Measurements from ENCODE around the gene PRR18. TPM values are rescaled to one million over a fixed set of nuclear protein-coding genes. Genes with fewer than 3 reads are reported as not detected.
A peak's percentile ranks its signal among the peaks of the same experiment; 100 is the strongest.

The PRR18 gene
- total and polyA plus RNA-seq, 9 of the 15 experiments (the other 6 are each of a cell fraction or from before 2014, with no cell fraction given), result not detected

DNA sequence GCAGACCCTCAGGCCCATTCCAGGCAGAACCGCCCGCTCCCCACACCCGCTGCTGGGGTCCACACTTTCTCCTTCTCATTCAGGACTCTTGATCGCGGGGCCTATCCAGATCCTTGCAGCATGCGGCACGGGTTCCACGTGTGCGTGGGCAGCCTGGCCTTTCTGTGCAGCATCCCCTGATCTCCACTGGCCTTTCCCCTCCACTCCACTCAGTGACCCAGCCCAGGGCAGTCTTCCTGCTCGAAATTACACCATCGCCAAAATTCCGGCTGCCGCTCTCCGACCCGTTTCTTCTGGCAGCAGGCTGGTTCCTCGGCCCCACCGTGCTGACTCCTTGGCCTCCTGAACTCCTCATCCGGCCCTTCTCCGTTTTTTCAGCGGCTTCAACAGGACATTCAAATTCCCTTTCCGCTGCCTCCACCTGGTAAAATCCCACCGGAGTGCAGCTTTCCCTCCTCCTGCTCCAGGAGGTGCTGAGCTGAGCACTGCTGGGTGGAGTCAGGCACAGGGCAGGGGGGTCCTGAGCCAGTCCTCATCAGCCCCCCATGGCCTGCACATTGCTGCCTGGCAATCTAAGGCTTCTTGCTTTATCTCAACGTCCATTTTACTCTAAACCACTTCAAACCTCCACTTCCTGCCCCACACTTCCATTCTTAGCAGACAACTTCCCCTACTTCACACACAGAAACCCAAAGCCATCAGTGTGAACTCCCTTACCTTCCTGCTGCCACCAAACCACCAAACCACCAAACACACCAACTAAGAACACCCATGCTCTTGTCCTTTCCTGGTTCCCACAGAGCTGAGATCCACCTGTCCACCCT is 25.2 kb upstream of the PRR18 start:
- Histone ChIP-seq H3K9ac (ENCODE audit: insufficient read depth in 1 of 2, low read depth in 2 of 2, low read length in 2 of 2) (peak overlapping the region in 1 of 2 experiments; percentile 22; a peak in 2 of 4 replicates), H2AFZ (ENCODE audit: low read depth, low read length) (no peak overlapping the region), H4K20me1 (replicated peaks; ENCODE audit: control insufficient read depth, insufficient read depth, low read length) (peaks cover 23% of the 10 kb centered on the region; the same call in 1 of the 2 replicates), H3K79me2 (ENCODE audit: control insufficient read depth, insufficient read depth, low read length) (peaks cover 96% of the 10 kb centered on the region), H3K4me1 (replicated peaks in 1 of 2; ENCODE audit: control insufficient read depth in 2 of 2, insufficient read depth in 2 of 2, low read length in 2 of 2) (peaks cover 5 to 14% of the 10 kb centered on the region in 2 experiments; a peak in 4 of 5 replicates), H3K4me2 (ENCODE audit: insufficient read depth, low read length) (no peak overlapping the region), H3K36me3 (ENCODE audit: control insufficient read depth, insufficient read depth, low read length) (peaks cover 55% of the 10 kb centered on the region), H3K9me1 (ENCODE audit: control insufficient read depth, insufficient read depth, low read length) (no peaks in the 10 kb centered on the region), H3K27me3 (ENCODE audit: control insufficient read depth in 2 of 2, insufficient read depth in 2 of 2, low read length in 2 of 2) (no peaks in the 10 kb centered on the region), H3K27ac (ENCODE audit: extremely low read depth, low read depth, low read length) (no peak overlapping the region), H3K4me3 (no peak overlapping the region), H3K9me3 (replicated peaks; ENCODE audit: control insufficient read depth, insufficient read depth, low read depth, low read length) (no peaks in the 10 kb centered on the region)
- ATAC-seq (no peak), DNase-seq (ENCODE audit: extremely low read depth in 1 of 4, low spot score in 3 of 4) (no peak), FAIRE-seq (no peak)
- intact Hi-C loops (cut with micrococcal nuclease), result loop anchor here (5.0 kb wide), 1 partner anchor 69 kb away; no protein-coding TSS in a partner anchor
- in situ Hi-C loops (cut with MboI), result loop anchor here (5.0 kb wide), 1 partner anchor 44 kb away; no protein-coding TSS in a partner anchor
- WGBS (ENCODE audit: insufficient coverage, low coverage, missing lambda C conversion rate), result 87% methylated on average over 23 of the region's 23 CpGs
- ChIA-PET POLR2A (interaction anchor here (0.5 to 1.2 kb wide), 3 partner anchors 14 to 23 kb away, joined by 3 to 4 read pairs (median 4); no protein-coding TSS in a partner anchor), CTCF (ENCODE audit: low intra/inter-chr PET ratio) (no interaction called here)
- BruUV-seq (replicated peaks), result no TSS peak
- no peak for TF ChIP-seq CCNT2 (IDR thresholded peaks at IDR 0.05; ENCODE audit: borderline replicate concordance, extremely low read depth, insufficient read length, low read depth, low read length)
- TF ChIP-seq DNMT1 (IDR thresholded peaks at IDR 0.05), result no peak
- peak; percentile 51 for TF ChIP-seq SUPT5H (IDR thresholded peaks at IDR 0.05)
- TF ChIP-seq, protein P1, sequence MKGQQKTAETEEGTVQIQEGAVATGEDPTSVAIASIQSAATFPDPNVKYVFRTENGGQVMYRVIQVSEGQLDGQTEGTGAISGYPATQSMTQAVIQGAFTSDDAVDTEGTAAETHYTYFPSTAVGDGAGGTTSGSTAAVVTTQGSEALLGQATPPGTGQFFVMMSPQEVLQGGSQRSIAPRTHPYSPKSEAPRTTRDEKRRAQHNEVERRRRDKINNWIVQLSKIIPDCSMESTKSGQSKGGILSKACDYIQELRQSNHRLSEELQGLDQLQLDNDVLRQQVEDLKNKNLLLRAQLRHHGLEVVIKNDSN (CRISPR knock-in tag; IDR thresholded peaks at IDR 0.05), result no peak
- TF ChIP-seq MIER1 (IDR thresholded peaks at IDR 0.05; ENCODE audit: low read depth), result no peak
- TF ChIP-seq, protein P2, sequence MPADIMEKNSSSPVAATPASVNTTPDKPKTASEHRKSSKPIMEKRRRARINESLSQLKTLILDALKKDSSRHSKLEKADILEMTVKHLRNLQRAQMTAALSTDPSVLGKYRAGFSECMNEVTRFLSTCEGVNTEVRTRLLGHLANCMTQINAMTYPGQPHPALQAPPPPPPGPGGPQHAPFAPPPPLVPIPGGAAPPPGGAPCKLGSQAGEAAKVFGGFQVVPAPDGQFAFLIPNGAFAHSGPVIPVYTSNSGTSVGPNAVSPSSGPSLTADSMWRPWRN (IDR thresholded peaks at IDR 0.05; ENCODE audit: low read depth), result no peak
- TF ChIP-seq ZNF124 (CRISPR knock-in tag; IDR thresholded peaks at IDR 0.05), result no peak
- no peak for TF ChIP-seq RFX5 (IDR thresholded peaks at IDR 0.05; ENCODE audit: low read depth, low read length)
- peak; percentile 65 for TF ChIP-seq POLR2G (IDR thresholded peaks at IDR 0.05; ENCODE audit: low read depth, low read length)
- TF ChIP-seq HDAC6 (IDR thresholded peaks at IDR 0.05; ENCODE audit: low read depth, low read length), result no peak
- TF ChIP-seq ZNF695 (CRISPR knock-in tag; IDR thresholded peaks at IDR 0.05), result no peak
- TF ChIP-seq, protein P3, sequence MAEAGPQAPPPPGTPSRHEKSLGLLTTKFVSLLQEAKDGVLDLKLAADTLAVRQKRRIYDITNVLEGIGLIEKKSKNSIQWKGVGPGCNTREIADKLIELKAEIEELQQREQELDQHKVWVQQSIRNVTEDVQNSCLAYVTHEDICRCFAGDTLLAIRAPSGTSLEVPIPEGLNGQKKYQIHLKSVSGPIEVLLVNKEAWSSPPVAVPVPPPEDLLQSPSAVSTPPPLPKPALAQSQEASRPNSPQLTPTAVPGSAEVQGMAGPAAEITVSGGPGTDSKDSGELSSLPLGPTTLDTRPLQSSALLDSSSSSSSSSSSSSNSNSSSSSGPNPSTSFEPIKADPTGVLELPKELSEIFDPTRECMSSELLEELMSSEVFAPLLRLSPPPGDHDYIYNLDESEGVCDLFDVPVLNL (CRISPR knock-in tag; IDR thresholded peaks at IDR 0.05; ENCODE audit: low read depth), result no peak
- TF ChIP-seq BRCA1 (IDR thresholded peaks at IDR 0.05), result no peak
- no peak for TF ChIP-seq BRCA1 (CRISPR knock-in tag; IDR thresholded peaks at IDR 0.05)
- no peak for TF ChIP-seq EHMT2 (IDR thresholded peaks at IDR 0.05)
- TF ChIP-seq ZNF239 (CRISPR knock-in tag; IDR thresholded peaks at IDR 0.05), result no peak
- TF ChIP-seq, protein P4, sequence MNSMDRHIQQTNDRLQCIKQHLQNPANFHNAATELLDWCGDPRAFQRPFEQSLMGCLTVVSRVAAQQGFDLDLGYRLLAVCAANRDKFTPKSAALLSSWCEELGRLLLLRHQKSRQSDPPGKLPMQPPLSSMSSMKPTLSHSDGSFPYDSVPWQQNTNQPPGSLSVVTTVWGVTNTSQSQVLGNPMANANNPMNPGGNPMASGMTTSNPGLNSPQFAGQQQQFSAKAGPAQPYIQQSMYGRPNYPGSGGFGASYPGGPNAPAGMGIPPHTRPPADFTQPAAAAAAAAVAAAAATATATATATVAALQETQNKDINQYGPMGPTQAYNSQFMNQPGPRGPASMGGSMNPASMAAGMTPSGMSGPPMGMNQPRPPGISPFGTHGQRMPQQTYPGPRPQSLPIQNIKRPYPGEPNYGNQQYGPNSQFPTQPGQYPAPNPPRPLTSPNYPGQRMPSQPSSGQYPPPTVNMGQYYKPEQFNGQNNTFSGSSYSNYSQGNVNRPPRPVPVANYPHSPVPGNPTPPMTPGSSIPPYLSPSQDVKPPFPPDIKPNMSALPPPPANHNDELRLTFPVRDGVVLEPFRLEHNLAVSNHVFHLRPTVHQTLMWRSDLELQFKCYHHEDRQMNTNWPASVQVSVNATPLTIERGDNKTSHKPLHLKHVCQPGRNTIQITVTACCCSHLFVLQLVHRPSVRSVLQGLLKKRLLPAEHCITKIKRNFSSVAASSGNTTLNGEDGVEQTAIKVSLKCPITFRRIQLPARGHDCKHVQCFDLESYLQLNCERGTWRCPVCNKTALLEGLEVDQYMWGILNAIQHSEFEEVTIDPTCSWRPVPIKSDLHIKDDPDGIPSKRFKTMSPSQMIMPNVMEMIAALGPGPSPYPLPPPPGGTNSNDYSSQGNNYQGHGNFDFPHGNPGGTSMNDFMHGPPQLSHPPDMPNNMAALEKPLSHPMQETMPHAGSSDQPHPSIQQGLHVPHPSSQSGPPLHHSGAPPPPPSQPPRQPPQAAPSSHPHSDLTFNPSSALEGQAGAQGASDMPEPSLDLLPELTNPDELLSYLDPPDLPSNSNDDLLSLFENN (IDR thresholded peaks at IDR 0.05; ENCODE audit: low read depth in 2 of 2, low read length in 2 of 2), result no peak

All from K562 (cell line).